WTC11 (cell line): ENCODE results near the gene SVIL. TPM values are rescaled to one million over a fixed set of nuclear protein-coding genes. Genes with fewer than 3 reads are reported as not detected.

ENCODE experiments used
- ATAC-seq: fragments of 200-7000 bp; cut with Tn5 transposase; 2 replicates; pipeline ENCODE4 v1.10.0; 2021; ENCODE audit warnings: mild to moderate bottlenecking, moderate library complexity
- CTCF ChIA-PET: fragments of 300-600 bp; sonication (Branson Sonifier 250); formaldehyde crosslinking; loops from one replicate; lab custom pipeline; 2021; ENCODE audit warnings: antibody characterized with exemption; lab: Charles Lee
- POLR2A ChIA-PET: fragments of 350-600 bp; sonication (Branson Sonifier 250); formaldehyde crosslinking; loops from one replicate; lab custom pipeline; 2021; ENCODE audit warnings: antibody characterized with exemption; lab: Charles Lee
- DNase-seq: peaks from one replicate; pipeline ENCODE4 v3.0.0; 2021; ENCODE audit warnings: low spot score
- H3K27ac Mint-ChIP-seq: 2 replicates; pipeline ENCODE4 v1.8.0; 2021; ENCODE audit warnings: mixed read lengths
- H3K27me3 Mint-ChIP-seq: 2 replicates; pipeline ENCODE4 v1.8.0; 2021; ENCODE audit warnings: low read depth, mild to moderate bottlenecking, moderate library complexity, mixed read lengths
- H3K36me3 Mint-ChIP-seq: 2 replicates; pipeline ENCODE4 v1.8.0; 2021; ENCODE audit warnings: mixed read lengths
- H3K4me1 Mint-ChIP-seq: 2 replicates; pipeline ENCODE4 v1.8.0; 2022; ENCODE audit warnings: mixed read lengths
- H3K4me3 Mint-ChIP-seq: 2 replicates; pipeline ENCODE4 v1.8.0; 2021; ENCODE audit warnings: mild to moderate bottlenecking, moderate library complexity, mixed read lengths
- H3K9me3 Mint-ChIP-seq: 2 replicates; pipeline ENCODE4 v1.8.0; 2021; ENCODE audit warnings: mixed read lengths
- ATF1 ChIP-seq: sonication (generic); formaldehyde crosslinking; IDR thresholded peaks from 2 replicates; pipeline ENCODE4 v1.8.1; 2023; ENCODE audit warnings: mild to moderate bottlenecking, moderate library complexity, missing genetic modification reagents
- FOXP1 ChIP-seq: sonication (generic); formaldehyde crosslinking; IDR thresholded peaks from 2 replicates; pipeline ENCODE4 v1.8.0; 2022; ENCODE audit warnings: missing genetic modification reagents, mild to moderate bottlenecking, moderate library complexity, borderline replicate concordance
- GRHL2 ChIP-seq: fragments of 250-450 bp; sonication (Bioruptor Pico); IDR thresholded peaks from 2 replicates; pipeline ENCODE4 v1.8.0; 2022; ENCODE audit warnings: mild to moderate bottlenecking, moderate library complexity; ENCODE audit not compliant: insufficient replicate concordance, severe bottlenecking
- IRF2 ChIP-seq: sonication (generic); formaldehyde crosslinking; IDR thresholded peaks from 2 replicates; pipeline ENCODE4 v1.8.0; 2022; ENCODE audit warnings: low read depth, missing genetic modification reagents, borderline replicate concordance
- JUN ChIP-seq: sonication (generic); formaldehyde crosslinking; IDR thresholded peaks from 2 replicates; pipeline ENCODE4 v1.8.0; 2023; ENCODE audit warnings: mild to moderate bottlenecking, missing genetic modification reagents
- NFYB ChIP-seq: sonication (generic); formaldehyde crosslinking; conservative IDR thresholded peaks from 2 replicates; pipeline ENCODE4 v1.8.0; 2022; ENCODE audit warnings: low read depth, missing genetic modification reagents
- SP1 ChIP-seq: sonication (generic); formaldehyde crosslinking; conservative IDR thresholded peaks from 2 replicates; pipeline ENCODE4 v1.8.1; 2022; ENCODE audit warnings: missing genetic modification reagents
- ZNF317 ChIP-seq: sonication (generic); formaldehyde crosslinking; IDR thresholded peaks from 2 replicates; pipeline ENCODE4 v1.8.1; 2023; ENCODE audit warnings: low read depth, mild to moderate bottlenecking, moderate library complexity, missing genetic modification reagents, borderline replicate concordance
- ZNF416 ChIP-seq: fragments of 250-450 bp; sonication (Bioruptor Pico); IDR thresholded peaks from 2 replicates; pipeline ENCODE4 v1.9.0; 2021; ENCODE audit warnings: mild to moderate bottlenecking, inconsistent platforms
- total RNA-seq: library from RNA; stranded (reverse); gene quantifications from 3 replicates; pipeline ENCODE4 v1.2.3, GENCODE V29; 2021
- TF ChIP-seq, protein P1 (sequence below): sonication (generic); formaldehyde crosslinking; IDR thresholded peaks from 2 replicates; pipeline ENCODE4 v1.8.1; 2023; ENCODE audit warnings: mild to moderate bottlenecking, missing genetic modification reagents
- TF ChIP-seq, protein P2 (sequence below): fragments of 250-450 bp; sonication (Bioruptor Pico); conservative IDR thresholded peaks from 2 replicates; pipeline ENCODE4 v1.9.0; 2021; ENCODE audit warnings: mild to moderate bottlenecking
- TF ChIP-seq, protein P3 (sequence below): sonication (generic); formaldehyde crosslinking; IDR thresholded peaks from 2 replicates; pipeline ENCODE4 v1.8.1; 2022; ENCODE audit warnings: mild to moderate bottlenecking, missing genetic modification reagents, moderate library complexity, borderline replicate concordance
- TF ChIP-seq, protein P4 (sequence below): sonication (generic); formaldehyde crosslinking; IDR thresholded peaks from 2 replicates; pipeline ENCODE4 v1.8.0; 2023; ENCODE audit warnings: missing genetic modification reagents, mild to moderate bottlenecking, borderline replicate concordance
- TF ChIP-seq, protein P5 (sequence below): fragments of 250-450 bp; sonication (Bioruptor Pico); IDR thresholded peaks from 2 replicates; pipeline ENCODE4 v1.9.0; 2021; ENCODE audit warnings: mild to moderate bottlenecking
- TF ChIP-seq, protein P6 (sequence below): sonication (generic); formaldehyde crosslinking; IDR thresholded peaks from 2 replicates; pipeline ENCODE4 v1.8.1; 2022; ENCODE audit warnings: mild to moderate bottlenecking, moderate library complexity, missing genetic modification reagents

The SVIL gene
- total RNA-seq, 1 experiment from 2014 or later: 27.1 TPM

DNA sequence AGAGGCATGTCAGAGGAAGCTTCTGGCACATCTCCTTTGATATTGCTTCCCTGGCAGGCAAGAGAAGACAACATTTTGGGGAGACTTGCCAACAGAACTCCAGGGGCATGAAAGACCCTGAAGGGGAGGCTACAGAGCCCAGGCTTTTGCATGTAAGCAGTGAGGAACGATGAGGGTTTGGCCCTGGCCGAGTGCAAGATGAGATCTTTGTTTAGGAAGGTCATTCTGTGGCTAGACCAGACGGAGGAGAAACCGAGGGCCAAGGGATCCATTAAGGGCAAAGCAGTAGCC lies 3.8 kb downstream of the SVIL start (continued):
- TF ChIP-seq, protein P1, sequence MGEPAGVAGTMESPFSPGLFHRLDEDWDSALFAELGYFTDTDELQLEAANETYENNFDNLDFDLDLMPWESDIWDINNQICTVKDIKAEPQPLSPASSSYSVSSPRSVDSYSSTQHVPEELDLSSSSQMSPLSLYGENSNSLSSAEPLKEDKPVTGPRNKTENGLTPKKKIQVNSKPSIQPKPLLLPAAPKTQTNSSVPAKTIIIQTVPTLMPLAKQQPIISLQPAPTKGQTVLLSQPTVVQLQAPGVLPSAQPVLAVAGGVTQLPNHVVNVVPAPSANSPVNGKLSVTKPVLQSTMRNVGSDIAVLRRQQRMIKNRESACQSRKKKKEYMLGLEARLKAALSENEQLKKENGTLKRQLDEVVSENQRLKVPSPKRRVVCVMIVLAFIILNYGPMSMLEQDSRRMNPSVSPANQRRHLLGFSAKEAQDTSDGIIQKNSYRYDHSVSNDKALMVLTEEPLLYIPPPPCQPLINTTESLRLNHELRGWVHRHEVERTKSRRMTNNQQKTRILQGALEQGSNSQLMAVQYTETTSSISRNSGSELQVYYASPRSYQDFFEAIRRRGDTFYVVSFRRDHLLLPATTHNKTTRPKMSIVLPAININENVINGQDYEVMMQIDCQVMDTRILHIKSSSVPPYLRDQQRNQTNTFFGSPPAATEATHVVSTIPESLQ: no peak
- TF ChIP-seq IRF2: no peak
- no peak for TF ChIP-seq FOXP1 (CRISPR knock-in tag)
- TF ChIP-seq ATF1 (CRISPR knock-in tag): no peak
- TF ChIP-seq, protein P2, sequence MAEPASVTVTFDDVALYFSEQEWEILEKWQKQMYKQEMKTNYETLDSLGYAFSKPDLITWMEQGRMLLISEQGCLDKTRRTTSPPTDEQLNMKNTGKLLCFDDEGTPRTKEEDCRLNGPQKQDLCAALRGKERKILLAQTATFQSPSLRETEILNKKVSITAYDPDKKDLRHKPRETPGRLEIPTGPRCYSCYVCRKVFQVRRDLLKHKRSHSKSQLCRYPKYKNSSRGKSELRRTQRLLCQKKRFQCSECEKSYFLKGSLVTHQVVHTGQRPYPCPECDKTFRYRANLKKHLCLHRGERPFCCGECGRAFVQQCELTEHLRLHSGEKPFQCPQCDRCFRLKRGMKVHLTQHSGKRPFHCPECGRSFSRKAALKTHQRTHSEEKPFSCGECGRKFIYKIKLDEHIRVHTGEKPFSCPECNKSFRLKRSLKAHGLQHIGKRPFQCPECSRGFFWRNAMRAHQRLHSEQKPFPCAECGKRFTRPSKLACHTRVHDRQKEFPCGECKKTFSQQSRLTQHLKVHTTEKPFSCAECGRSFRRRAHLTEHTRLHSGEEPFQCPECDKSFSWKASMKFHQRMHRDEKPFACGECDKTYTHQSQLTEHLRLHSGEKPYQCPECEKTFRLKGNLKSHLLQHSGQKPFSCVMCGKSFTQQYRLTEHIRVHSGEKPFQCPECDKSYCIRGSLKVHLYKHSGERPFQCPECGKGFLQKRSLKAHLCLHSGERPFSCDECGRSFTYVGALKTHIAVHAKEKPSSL (CRISPR knock-in tag): no peak
- no peak for TF ChIP-seq NFYB (CRISPR knock-in tag)

DNA sequence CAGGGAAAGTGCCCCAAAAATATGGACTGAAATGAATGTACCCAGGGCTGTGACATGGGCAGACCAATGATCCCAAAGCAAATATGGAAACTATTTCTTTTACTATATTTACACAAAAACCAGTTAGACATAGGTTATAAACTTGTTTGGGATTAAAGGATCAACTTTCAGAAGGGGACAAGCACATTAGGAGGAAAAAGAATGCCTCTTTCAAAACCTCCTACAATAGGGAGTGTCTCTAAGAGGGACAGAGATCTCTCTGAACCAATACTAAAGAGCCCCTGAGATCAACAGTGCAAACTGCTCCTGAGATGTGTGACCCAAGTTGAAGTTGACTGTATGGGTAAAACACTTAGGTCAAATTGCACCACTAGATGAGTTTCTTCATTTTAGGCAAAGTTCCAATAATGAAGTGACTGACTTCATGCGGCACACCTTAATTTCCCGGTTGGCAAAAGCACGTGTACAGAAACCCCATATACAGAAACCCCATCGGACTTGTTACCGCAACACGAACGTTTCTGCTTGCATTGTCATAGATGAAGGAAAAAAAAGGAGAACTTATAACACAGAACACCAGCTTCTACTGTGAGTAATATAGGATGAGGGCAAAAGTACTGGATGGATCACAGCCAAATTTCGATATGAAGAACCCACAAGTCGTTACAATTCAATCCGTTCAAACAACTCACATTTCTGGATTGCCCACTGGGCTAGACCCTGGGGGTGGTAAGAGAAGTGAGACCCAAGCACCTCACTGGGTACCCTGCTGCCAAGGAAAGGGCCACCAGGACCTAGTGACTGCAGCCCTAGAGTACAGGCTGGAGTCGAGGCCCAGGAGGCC lies 4.3 kb downstream of the SVIL start:
- DNase-seq (no peak), ATAC-seq (no peak)
- H3K4me1 Mint-ChIP-seq: peaks cover 50% of the 10 kb centered on the region
- ChIA-PET CTCF (no interaction called here), POLR2A (no interaction called here)
- no peaks in the 10 kb centered on the region for H3K27me3 Mint-ChIP-seq
- H3K9me3 Mint-ChIP-seq: no peaks in the 10 kb centered on the region
- H3K4me3 Mint-ChIP-seq: no peak overlapping the region
- peak overlapping the region; percentile 80 for H3K27ac Mint-ChIP-seq
- no peak for TF ChIP-seq ZNF416 (CRISPR knock-in tag)
- TF ChIP-seq JUN: no peak
- TF ChIP-seq ZNF317: no peak
- TF ChIP-seq, protein P3, sequence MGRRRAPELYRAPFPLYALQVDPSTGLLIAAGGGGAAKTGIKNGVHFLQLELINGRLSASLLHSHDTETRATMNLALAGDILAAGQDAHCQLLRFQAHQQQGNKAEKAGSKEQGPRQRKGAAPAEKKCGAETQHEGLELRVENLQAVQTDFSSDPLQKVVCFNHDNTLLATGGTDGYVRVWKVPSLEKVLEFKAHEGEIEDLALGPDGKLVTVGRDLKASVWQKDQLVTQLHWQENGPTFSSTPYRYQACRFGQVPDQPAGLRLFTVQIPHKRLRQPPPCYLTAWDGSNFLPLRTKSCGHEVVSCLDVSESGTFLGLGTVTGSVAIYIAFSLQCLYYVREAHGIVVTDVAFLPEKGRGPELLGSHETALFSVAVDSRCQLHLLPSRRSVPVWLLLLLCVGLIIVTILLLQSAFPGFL: no peak
- TF ChIP-seq GRHL2 (CRISPR knock-in tag): no peak
- TF ChIP-seq, protein P4, sequence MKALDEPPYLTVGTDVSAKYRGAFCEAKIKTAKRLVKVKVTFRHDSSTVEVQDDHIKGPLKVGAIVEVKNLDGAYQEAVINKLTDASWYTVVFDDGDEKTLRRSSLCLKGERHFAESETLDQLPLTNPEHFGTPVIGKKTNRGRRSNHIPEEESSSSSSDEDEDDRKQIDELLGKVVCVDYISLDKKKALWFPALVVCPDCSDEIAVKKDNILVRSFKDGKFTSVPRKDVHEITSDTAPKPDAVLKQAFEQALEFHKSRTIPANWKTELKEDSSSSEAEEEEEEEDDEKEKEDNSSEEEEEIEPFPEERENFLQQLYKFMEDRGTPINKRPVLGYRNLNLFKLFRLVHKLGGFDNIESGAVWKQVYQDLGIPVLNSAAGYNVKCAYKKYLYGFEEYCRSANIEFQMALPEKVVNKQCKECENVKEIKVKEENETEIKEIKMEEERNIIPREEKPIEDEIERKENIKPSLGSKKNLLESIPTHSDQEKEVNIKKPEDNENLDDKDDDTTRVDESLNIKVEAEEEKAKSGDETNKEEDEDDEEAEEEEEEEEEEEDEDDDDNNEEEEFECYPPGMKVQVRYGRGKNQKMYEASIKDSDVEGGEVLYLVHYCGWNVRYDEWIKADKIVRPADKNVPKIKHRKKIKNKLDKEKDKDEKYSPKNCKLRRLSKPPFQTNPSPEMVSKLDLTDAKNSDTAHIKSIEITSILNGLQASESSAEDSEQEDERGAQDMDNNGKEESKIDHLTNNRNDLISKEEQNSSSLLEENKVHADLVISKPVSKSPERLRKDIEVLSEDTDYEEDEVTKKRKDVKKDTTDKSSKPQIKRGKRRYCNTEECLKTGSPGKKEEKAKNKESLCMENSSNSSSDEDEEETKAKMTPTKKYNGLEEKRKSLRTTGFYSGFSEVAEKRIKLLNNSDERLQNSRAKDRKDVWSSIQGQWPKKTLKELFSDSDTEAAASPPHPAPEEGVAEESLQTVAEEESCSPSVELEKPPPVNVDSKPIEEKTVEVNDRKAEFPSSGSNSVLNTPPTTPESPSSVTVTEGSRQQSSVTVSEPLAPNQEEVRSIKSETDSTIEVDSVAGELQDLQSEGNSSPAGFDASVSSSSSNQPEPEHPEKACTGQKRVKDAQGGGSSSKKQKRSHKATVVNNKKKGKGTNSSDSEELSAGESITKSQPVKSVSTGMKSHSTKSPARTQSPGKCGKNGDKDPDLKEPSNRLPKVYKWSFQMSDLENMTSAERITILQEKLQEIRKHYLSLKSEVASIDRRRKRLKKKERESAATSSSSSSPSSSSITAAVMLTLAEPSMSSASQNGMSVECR (CRISPR knock-in tag): no peak
- TF ChIP-seq SP1 (CRISPR knock-in tag): no peak
- TF ChIP-seq, protein P5, sequence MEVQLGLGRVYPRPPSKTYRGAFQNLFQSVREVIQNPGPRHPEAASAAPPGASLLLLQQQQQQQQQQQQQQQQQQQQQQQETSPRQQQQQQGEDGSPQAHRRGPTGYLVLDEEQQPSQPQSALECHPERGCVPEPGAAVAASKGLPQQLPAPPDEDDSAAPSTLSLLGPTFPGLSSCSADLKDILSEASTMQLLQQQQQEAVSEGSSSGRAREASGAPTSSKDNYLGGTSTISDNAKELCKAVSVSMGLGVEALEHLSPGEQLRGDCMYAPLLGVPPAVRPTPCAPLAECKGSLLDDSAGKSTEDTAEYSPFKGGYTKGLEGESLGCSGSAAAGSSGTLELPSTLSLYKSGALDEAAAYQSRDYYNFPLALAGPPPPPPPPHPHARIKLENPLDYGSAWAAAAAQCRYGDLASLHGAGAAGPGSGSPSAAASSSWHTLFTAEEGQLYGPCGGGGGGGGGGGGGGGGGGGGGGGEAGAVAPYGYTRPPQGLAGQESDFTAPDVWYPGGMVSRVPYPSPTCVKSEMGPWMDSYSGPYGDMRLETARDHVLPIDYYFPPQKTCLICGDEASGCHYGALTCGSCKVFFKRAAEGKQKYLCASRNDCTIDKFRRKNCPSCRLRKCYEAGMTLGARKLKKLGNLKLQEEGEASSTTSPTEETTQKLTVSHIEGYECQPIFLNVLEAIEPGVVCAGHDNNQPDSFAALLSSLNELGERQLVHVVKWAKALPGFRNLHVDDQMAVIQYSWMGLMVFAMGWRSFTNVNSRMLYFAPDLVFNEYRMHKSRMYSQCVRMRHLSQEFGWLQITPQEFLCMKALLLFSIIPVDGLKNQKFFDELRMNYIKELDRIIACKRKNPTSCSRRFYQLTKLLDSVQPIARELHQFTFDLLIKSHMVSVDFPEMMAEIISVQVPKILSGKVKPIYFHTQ (CRISPR knock-in tag): no peak
- TF ChIP-seq, protein P6, sequence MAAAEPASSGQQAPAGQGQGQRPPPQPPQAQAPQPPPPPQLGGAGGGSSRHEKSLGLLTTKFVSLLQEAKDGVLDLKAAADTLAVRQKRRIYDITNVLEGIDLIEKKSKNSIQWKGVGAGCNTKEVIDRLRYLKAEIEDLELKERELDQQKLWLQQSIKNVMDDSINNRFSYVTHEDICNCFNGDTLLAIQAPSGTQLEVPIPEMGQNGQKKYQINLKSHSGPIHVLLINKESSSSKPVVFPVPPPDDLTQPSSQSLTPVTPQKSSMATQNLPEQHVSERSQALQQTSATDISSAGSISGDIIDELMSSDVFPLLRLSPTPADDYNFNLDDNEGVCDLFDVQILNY (CRISPR knock-in tag): no peak
- H3K36me3 Mint-ChIP-seq: peaks cover 3% of the 10 kb centered on the region
